ENCODE results near the gene VLDLR.

The VLDLR gene

GRCh38 chr9:2621722-2622460 lies at the start of gene VLDLR:
VLDLR (plus strand) TSS chr9:2621787; CDS start chr9:2622190, 403 bp downstream.
- H3K27ac ChIP-seq: no peak within 1 kb of the TSS
- DNase-seq (ENCODE audit: low read depth, low spot score): no peak
- TF ChIP-seq POLR2AphosphoS5 (IDR thresholded peaks at IDR 0.05; ENCODE audit: borderline replicate concordance, low read depth, low read length) (no peak), EZH2 (IDR thresholded peaks at IDR 0.05) (no peak), FOXP2 (optimal IDR thresholded peaks at IDR 0.05; ENCODE audit: control extremely low read depth, extremely low read length, insufficient read depth) (no peak)
- peak within 1 kb of the TSS; percentile 65 for H3K9ac ChIP-seq (ENCODE audit: insufficient read length)
- H3K36me3 ChIP-seq (ENCODE audit: insufficient read depth, low read length): no peaks in the 10 kb centered on the region
- H3K9me3 ChIP-seq (ENCODE audit: low read depth, low read length): no peaks in the 10 kb centered on the region
- H3K4me3 ChIP-seq: peak within 1 kb of the TSS; percentile 92

- Histone ChIP-seq H3K9ac (ENCODE audit: insufficient read length) (no peak overlapping the region), H3K9me3 (ENCODE audit: low read depth, low read length) (no peaks in the 10 kb centered on the region), H3K27ac (no peak overlapping the region), H3K36me3 (ENCODE audit: insufficient read depth, low read length) (no peaks in the 10 kb centered on the region), H3K4me3 (no peak overlapping the region)
- TF ChIP-seq POLR2AphosphoS5 (IDR thresholded peaks at IDR 0.05; ENCODE audit: borderline replicate concordance, low read depth, low read length): no peak
- no peak for TF ChIP-seq EZH2 (IDR thresholded peaks at IDR 0.05)
- no peak for TF ChIP-seq FOXP2 (optimal IDR thresholded peaks at IDR 0.05; ENCODE audit: control extremely low read depth, extremely low read length, insufficient read depth)
- no peak for DNase-seq (ENCODE audit: low read depth, low spot score)
Measured at GRCh38 chr9:2574203-2574602, 47.4 kb upstream of the VLDLR start.

- Histone ChIP-seq H3K4me3 (0 out of 2 replicates have a peak overlapping the region, but pooled peaks have one; percentile 10), H3K27ac (no peak overlapping the region), H3K36me3 (ENCODE audit: insufficient read depth, low read length) (no peaks in the 10 kb centered on the region), H3K9ac (ENCODE audit: insufficient read length) (no peak overlapping the region), H3K9me3 (ENCODE audit: low read depth, low read length) (no peaks in the 10 kb centered on the region)
- TF ChIP-seq POLR2AphosphoS5 (IDR thresholded peaks at IDR 0.05; ENCODE audit: borderline replicate concordance, low read depth, low read length): no peak
- peak; percentile 20 for DNase-seq (ENCODE audit: low read depth, low spot score)
Measured at GRCh38 chr9:2576631-2577030, 45.0 kb upstream of the VLDLR start.

- H3K36me3 ChIP-seq (ENCODE audit: insufficient read depth, low read length): no peaks in the 10 kb centered on the region
- no peaks in the 10 kb centered on the region for H3K9me3 ChIP-seq (ENCODE audit: low read depth, low read length)
- H3K9ac ChIP-seq (ENCODE audit: insufficient read length): no peak overlapping the region
- no peak overlapping the region for H3K4me3 ChIP-seq
- DNase-seq (ENCODE audit: low read depth, low spot score): no peak
- TF ChIP-seq POLR2AphosphoS5 (IDR thresholded peaks at IDR 0.05; ENCODE audit: borderline replicate concordance, low read depth, low read length) (no peak), FOXP2 (optimal IDR thresholded peaks at IDR 0.05; ENCODE audit: control extremely low read depth, extremely low read length, insufficient read depth) (no peak), EZH2 (IDR thresholded peaks at IDR 0.05) (no peak)
- no peak overlapping the region for H3K27ac ChIP-seq
Measured at GRCh38 chr9:2583308-2584013, 38.1 kb upstream of the VLDLR start.

GRCh38 chr9:2591967-2592366 lies 29.6 kb upstream of the VLDLR start:
- TF ChIP-seq POLR2AphosphoS5 (IDR thresholded peaks at IDR 0.05; ENCODE audit: borderline replicate concordance, low read depth, low read length) (no peak), EZH2 (IDR thresholded peaks at IDR 0.05) (no peak), FOXP2 (optimal IDR thresholded peaks at IDR 0.05; ENCODE audit: control extremely low read depth, extremely low read length, insufficient read depth) (no peak)
- Histone ChIP-seq H3K4me3 (no peak overlapping the region), H3K9ac (ENCODE audit: insufficient read length) (no peak overlapping the region), H3K9me3 (ENCODE audit: low read depth, low read length) (no peaks in the 10 kb centered on the region), H3K27ac (no peak overlapping the region), H3K36me3 (ENCODE audit: insufficient read depth, low read length) (no peaks in the 10 kb centered on the region)
- DNase-seq (ENCODE audit: low read depth, low spot score): no peak

- Histone ChIP-seq H3K36me3 (ENCODE audit: insufficient read depth, low read length) (no peaks in the 10 kb centered on the region), H3K27ac (no peak overlapping the region), H3K4me3 (no peak overlapping the region), H3K9ac (ENCODE audit: insufficient read length) (no peak overlapping the region), H3K9me3 (ENCODE audit: low read depth, low read length) (no peaks in the 10 kb centered on the region)
- DNase-seq (ENCODE audit: low read depth, low spot score): no peak
- no peak for TF ChIP-seq POLR2AphosphoS5 (IDR thresholded peaks at IDR 0.05; ENCODE audit: borderline replicate concordance, low read depth, low read length)
- no peak for TF ChIP-seq EZH2 (IDR thresholded peaks at IDR 0.05)
- TF ChIP-seq FOXP2 (optimal IDR thresholded peaks at IDR 0.05; ENCODE audit: control extremely low read depth, extremely low read length, insufficient read depth): no peak
Measured at GRCh38 chr9:2593744-2594143, 27.8 kb upstream of the VLDLR start.

GRCh38 chr9:2595973-2596372 lies 25.6 kb upstream of the VLDLR start:
- no peak for DNase-seq (ENCODE audit: low read depth, low spot score)
- H3K4me3 ChIP-seq: no peak overlapping the region
- no peak overlapping the region for H3K9ac ChIP-seq (ENCODE audit: insufficient read length)
- TF ChIP-seq EZH2 (IDR thresholded peaks at IDR 0.05): no peak
- TF ChIP-seq POLR2AphosphoS5 (IDR thresholded peaks at IDR 0.05; ENCODE audit: borderline replicate concordance, low read depth, low read length): no peak
- TF ChIP-seq FOXP2 (optimal IDR thresholded peaks at IDR 0.05; ENCODE audit: control extremely low read depth, extremely low read length, insufficient read depth): no peak
- H3K36me3 ChIP-seq (ENCODE audit: insufficient read depth, low read length): no peaks in the 10 kb centered on the region
- no peak overlapping the region for H3K27ac ChIP-seq
- H3K9me3 ChIP-seq (ENCODE audit: low read depth, low read length): no peaks in the 10 kb centered on the region

- Histone ChIP-seq H3K36me3 (ENCODE audit: insufficient read depth, low read length) (no peaks in the 10 kb centered on the region), H3K4me3 (no peak overlapping the region), H3K9ac (ENCODE audit: insufficient read length) (no peak overlapping the region), H3K27ac (no peak overlapping the region), H3K9me3 (ENCODE audit: low read depth, low read length) (no peaks in the 10 kb centered on the region)
- DNase-seq (ENCODE audit: low read depth, low spot score): no peak
- TF ChIP-seq POLR2AphosphoS5 (IDR thresholded peaks at IDR 0.05; ENCODE audit: borderline replicate concordance, low read depth, low read length): no peak
- no peak for TF ChIP-seq FOXP2 (optimal IDR thresholded peaks at IDR 0.05; ENCODE audit: control extremely low read depth, extremely low read length, insufficient read depth)
- no peak for TF ChIP-seq EZH2 (IDR thresholded peaks at IDR 0.05)
Measured at GRCh38 chr9:2597483-2597882, 24.1 kb upstream of the VLDLR start.

Measured in SK-N-MC (cell line).